Nephron progenitor cell (in vitro differentiated cells): ENCODE measurements around the gene ZNF319.

Experiments
- DNase-seq: peaks from one replicate; pipeline ENCODE4 v3.0.0; 2021
- H3K27ac Mint-ChIP-seq: 2 replicates; pipeline ENCODE4 v1.8.0; 2021; ENCODE audit warnings: mild to moderate bottlenecking, moderate library complexity, mixed read lengths
- H3K27me3 Mint-ChIP-seq: 2 replicates; pipeline ENCODE4 v1.8.0; 2021; ENCODE audit warnings: mild to moderate bottlenecking, low read depth, mixed read lengths; ENCODE audit not compliant: poor library complexity
- H3K36me3 Mint-ChIP-seq: 2 replicates; pipeline ENCODE4 v1.8.0; 2021; ENCODE audit warnings: low read depth, mixed read lengths
- H3K4me1 Mint-ChIP-seq: 2 replicates; pipeline ENCODE4 v1.8.0; 2021; ENCODE audit warnings: mixed read lengths
- H3K4me3 Mint-ChIP-seq: 2 replicates; pipeline ENCODE4 v1.8.0; 2021; ENCODE audit warnings: mild to moderate bottlenecking, moderate library complexity, mixed read lengths
- H3K9me3 Mint-ChIP-seq: 2 replicates; pipeline ENCODE4 v1.8.0; 2021; ENCODE audit warnings: mild to moderate bottlenecking, moderate library complexity, mixed read lengths
- CTCF ChIP-seq: fragments of 200-600 bp; sonication (generic); IDR thresholded peaks from 2 replicates; pipeline ENCODE4 v1.5.0; 2021; ENCODE audit warnings: antibody characterized with exemption

ZNF319 gene

GRCh38 chr16:57988929-57989328 lies 11.5 kb downstream of the ZNF319 start:
- Mint-ChIP-seq H3K4me1 (peaks cover 9% of the 10 kb centered on the region), H3K36me3 (no peaks in the 10 kb centered on the region), H3K4me3 (no peak overlapping the region), H3K27me3 (peaks cover 45% of the 10 kb centered on the region), H3K9me3 (no peaks in the 10 kb centered on the region), H3K27ac (peak overlapping the region; percentile 29)
- TF ChIP-seq CTCF = no peak
- DNase-seq = no peak

GRCh38 chr16:57987441-57988177 lies 12.9 kb downstream of the ZNF319 start:
- no peak for TF ChIP-seq CTCF
- no peaks in the 10 kb centered on the region for H3K36me3 Mint-ChIP-seq
- H3K27ac Mint-ChIP-seq = no peak overlapping the region
- no peak for DNase-seq
- no peaks in the 10 kb centered on the region for H3K9me3 Mint-ChIP-seq
- no peak overlapping the region for H3K4me3 Mint-ChIP-seq
- peaks cover 9% of the 10 kb centered on the region for H3K4me1 Mint-ChIP-seq
- H3K27me3 Mint-ChIP-seq = peaks cover 52% of the 10 kb centered on the region

GRCh38 chr16:57986196-57986595 lies 14.3 kb downstream of the ZNF319 start:
- no peak for DNase-seq
- H3K4me1 Mint-ChIP-seq = peaks cover 9% of the 10 kb centered on the region
- no peaks in the 10 kb centered on the region for H3K36me3 Mint-ChIP-seq
- H3K9me3 Mint-ChIP-seq = no peaks in the 10 kb centered on the region
- TF ChIP-seq CTCF = no peak
- H3K27me3 Mint-ChIP-seq = peaks cover 59% of the 10 kb centered on the region
- no peak overlapping the region for H3K27ac Mint-ChIP-seq
- H3K4me3 Mint-ChIP-seq = peak overlapping the region; percentile 86

- no peaks in the 10 kb centered on the region for H3K9me3 Mint-ChIP-seq
- H3K27me3 Mint-ChIP-seq = peaks cover 59% of the 10 kb centered on the region
- H3K4me3 Mint-ChIP-seq = peak overlapping the region; percentile 86
- no peaks in the 10 kb centered on the region for H3K36me3 Mint-ChIP-seq
- DNase-seq = no peak
- no peak for TF ChIP-seq CTCF
- H3K27ac Mint-ChIP-seq = no peak overlapping the region
- peaks cover 9% of the 10 kb centered on the region for H3K4me1 Mint-ChIP-seq
Observed at GRCh38 chr16:57985204-57986181, 15.0 kb downstream of the ZNF319 start.

- peaks cover 59% of the 10 kb centered on the region for H3K27me3 Mint-ChIP-seq
- TF ChIP-seq CTCF = no peak
- no peak overlapping the region for H3K27ac Mint-ChIP-seq
- H3K4me3 Mint-ChIP-seq = peak overlapping the region; percentile 86
- H3K36me3 Mint-ChIP-seq = no peaks in the 10 kb centered on the region
- no peaks in the 10 kb centered on the region for H3K9me3 Mint-ChIP-seq
- H3K4me1 Mint-ChIP-seq = peaks cover 9% of the 10 kb centered on the region
- peak; percentile 99 for DNase-seq
Observed at GRCh38 chr16:57984443-57985203, 15.8 kb downstream of the ZNF319 start.
